H54 (cell line): ENCODE data around the gene RNU1-1.
"Not testable (repeated sequence)": the region's sequence is repeated elsewhere in the genome, so short reads cannot be mapped to it uniquely, and the experiment has no call there.

Experiments
- DNase-seq: peaks from one replicate; pipeline ENCODE4 v3.0.0; 2011; ENCODE audit warnings: low spot score, mixed read lengths; ENCODE audit not compliant: insufficient read length
- FAIRE-seq: peaks from 3 replicates; lab custom pipeline; 2011; peaks lifted over from hg19 to GRCh38; lab: Jason Lieb, UNC
- POLR2A ChIP-seq: IDR thresholded peaks from 2 replicates; pipeline ENCODE4 v1.6.1; 2011; ENCODE audit warnings: low read depth, mild to moderate bottlenecking, low read length

The RNU1-1 gene

DNA sequence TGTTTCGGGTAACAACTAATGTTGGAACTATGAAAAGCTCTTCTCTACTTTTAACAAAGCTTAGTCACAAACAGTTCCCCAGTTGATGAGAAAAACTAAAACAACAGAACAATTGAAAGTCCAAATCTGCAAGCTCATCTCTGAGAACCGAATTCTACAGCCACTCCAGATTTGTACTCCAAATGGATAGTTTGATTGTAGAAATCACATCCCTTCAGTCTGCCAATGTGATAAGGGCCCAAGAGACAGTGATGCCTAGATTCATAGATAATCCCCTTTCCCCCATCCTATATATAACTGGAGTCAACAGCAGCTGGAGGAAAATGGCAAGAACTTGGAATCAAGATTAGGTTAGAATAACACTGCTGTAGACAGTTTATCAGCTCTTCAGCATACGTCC, 14.3 kb upstream of the RNU1-1 start:
- FAIRE-seq, result not testable (repeated sequence)

DNA sequence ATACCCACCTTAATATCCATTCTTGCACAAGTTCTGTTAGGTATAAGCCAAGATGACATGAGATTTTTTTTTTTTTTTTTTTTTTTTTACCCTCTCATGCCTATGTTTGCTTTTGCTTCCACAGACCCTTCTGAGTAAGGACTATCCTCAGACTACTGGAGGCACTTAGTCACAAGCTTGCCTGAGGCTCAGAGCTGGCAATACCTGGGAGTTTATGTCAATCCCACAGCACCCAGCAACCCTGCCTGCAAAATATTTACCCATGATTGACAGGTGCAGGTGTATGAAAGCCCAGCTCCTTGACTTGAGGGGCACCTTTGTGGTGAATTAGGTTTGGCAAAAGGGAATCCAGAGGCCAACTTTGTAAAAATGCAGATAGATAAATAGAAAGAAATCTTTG, 11.7 kb upstream of the RNU1-1 start:
- not testable (repeated sequence) for DNase-seq, FAIRE-seq

More for the DNA sequence above, 14.3 kb upstream of the RNU1-1 start:
- not testable (repeated sequence) for DNase-seq

DNA sequence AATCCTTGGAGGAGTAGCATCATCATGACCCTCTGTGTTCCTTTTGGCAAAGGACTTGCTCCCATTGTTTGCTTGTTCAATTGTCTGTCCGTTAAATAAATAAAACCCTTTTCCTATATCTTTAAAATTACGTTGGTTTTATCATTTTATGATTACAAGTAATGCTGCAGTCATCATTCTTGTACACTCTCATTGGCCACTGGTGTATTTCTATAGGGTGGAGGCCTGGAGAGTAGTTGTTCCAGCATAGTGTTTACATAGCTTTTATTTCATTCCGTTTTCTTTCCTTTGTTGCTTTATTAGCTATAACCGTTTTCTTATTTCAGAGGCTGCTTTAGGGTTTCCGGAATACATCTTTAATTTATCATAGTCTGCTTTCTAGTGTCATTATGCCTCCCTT, 7.6 kb upstream of the RNU1-1 start:
- DNase-seq, FAIRE-seq: not testable (repeated sequence)

DNA sequence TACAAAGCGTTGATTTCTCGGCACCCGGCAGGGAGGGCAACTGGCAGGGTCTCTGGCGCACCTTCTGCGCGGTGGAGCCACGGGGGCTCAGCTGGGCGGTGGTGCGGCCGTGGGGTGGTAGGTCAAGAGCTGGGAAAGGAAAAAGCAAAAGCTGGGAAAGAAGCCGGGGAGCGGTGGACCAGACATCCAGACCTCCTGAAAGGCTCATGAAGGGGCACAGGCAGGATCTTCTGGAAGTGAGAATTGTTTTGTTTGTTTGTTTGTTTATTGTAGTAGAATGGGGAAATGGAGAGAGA, 7.2 kb upstream of the RNU1-1 start:
- DNase-seq, result no peak
- TF ChIP-seq POLR2A, result no peak
- no peak for FAIRE-seq

DNA sequence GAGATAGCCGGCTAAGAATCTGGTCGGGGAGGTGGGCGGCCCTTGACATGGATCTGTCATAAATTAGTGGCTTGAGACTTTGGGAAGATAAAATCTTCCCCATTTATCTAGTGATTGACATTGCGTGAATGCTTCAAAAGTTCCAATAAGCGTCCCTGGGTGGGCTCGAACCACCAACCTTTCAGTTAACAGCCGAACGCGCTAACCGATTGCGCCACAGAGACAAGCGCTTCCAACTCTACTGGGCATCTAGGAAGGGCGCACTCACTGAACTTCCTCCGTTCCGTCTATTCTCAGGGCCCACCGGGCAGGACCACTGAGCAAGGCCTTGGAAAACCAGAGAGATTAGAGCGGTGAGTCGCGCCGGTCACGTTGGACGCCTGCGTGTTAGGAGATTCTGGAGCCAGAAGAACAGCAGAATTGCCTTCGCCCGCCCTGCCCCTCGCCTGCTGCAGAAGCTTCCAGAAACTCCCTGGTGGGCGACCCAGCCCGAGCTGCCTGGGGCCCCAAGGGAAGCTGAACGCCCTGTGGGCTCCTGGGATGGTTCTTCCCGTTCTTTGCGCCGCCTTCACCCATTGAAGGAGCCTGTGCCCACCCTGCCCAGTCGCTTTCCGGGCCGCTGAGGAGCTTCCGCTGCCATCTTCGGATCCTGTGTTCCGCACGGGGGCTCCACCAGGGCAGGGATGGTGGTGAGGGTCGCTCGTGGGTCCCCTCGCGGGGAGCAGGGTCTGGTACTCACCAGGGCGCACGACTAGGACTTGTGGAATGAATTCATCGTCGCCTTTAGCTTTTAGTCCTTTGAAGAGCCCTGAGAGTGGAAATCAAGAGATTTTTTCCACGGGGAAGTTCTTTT, 6.6 kb upstream of the RNU1-1 start:
- not testable (repeated sequence) for FAIRE-seq

DNA sequence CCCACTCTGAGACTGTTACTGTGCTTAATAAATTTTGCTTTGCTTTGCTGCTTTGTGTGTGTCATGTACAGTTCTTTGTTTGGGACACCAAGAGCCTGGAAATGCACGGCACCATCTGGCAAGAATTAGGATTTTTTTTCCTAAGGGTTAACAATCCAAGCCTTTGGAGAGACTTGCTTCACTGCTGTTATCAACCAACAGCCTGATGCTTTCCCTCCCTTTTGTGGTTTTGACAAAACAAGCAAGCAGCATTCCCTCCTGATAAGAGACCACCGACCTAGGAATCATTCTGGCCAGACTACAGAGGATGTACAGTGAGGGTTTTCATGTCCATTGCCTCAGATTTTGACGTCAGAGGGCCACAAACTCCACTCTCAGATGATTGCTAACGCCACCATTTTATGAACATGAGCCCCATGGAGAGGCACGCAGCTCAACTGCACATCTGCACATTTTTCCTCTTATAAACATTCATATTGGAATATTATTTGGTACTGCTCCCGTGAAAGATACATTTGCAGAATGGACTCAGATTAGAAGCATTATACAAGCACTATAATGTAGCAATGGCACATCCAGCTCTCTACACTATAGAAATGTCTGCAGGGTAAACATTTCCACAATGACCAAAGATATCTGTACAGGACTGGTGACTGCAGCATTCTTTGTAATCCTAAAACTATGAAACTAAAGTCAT, 5.3 kb upstream of the RNU1-1 start:
- FAIRE-seq, DNase-seq: not testable (repeated sequence)

More for the DNA sequence above, 6.6 kb upstream of the RNU1-1 start:
- not testable (repeated sequence) for DNase-seq

DNA sequence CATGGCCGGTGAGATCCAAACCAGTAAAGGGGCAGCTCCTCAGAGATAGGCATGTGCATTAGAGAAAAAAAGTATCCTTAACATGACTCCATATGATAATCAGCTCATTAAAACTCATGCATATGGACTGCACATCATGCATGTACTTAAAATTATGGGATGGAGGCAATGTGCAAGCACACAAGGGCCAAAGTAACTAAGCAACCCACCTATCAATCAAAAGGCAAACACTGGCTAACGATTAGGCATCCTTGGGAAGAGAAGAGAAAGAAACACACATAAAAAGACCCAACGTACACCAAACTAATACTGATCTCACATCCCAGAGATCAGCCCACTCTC, 4.8 kb upstream of the RNU1-1 start:
- not testable (repeated sequence) for DNase-seq, FAIRE-seq

DNA sequence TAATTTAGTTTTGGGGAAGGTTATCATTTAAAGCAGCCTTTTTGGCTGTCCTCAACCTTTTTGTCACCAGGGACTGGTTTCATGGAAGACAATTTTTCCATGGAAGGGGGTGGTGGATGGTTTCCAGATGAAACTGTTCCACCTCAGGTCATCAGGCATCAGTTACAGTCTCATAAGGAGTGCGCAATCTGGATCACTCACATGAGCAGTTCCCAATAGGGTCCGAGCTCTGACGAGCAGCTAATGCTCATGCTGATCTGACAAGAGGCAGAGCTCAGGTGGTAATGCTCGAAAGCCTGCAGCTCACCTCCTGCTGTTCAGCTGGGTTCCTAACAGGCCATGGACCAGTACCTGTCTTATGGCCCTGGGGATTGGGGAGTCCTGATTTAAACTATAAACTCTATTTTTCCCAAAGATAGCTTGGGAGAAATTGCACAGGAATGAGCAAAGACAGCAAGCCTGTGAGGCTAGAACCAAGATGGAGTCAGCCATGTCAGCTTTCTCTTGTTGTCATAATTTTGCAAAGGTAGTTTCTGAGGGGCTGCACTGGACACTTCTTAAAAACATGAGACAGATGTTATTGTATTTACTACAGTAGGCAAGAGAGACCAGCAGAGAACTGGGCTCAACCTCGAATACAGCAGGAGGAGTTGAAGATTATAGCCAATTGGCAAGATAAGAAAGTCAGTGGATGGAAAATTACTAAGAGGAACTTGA, 2.8 kb upstream of the RNU1-1 start:
- not testable (repeated sequence) for FAIRE-seq, DNase-seq

DNA sequence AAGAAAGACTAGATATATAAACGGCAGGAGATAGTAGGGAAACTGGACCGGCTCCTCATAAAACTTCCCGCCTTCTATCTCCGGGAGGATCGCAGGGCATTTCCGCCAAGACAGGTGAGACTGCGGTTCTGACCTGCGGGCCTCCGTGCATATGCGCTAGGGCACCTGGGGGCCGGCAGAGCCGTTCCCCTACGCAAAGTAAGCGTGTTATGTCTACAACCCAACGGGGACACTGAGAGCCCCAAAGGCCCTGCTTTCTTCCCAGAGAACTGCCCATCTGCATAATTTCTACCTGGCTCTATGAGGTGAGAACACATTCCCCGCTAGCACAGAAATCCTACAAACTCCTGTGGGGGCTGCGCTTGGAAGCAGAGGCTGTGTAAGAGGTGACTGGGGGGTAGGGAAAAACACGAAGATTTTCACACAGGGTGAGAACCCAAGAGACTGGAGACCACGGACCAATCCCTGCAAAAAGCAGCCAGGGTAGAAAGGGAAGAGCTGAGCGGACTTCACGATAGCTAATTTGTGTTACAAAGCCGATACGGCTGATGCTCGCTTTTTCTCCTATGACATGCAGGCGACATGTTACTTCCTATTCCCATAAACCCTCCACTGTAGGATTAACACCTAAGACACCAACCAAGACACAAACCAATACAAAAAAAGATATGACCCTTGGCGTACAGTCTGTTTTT, 526 bp downstream of the RNU1-1 start:
- not testable (repeated sequence) for DNase-seq
- FAIRE-seq, result peak; percentile 87
- TF ChIP-seq POLR2A, result peak; percentile 45; the same call in 1 of the 2 replicates

DNA sequence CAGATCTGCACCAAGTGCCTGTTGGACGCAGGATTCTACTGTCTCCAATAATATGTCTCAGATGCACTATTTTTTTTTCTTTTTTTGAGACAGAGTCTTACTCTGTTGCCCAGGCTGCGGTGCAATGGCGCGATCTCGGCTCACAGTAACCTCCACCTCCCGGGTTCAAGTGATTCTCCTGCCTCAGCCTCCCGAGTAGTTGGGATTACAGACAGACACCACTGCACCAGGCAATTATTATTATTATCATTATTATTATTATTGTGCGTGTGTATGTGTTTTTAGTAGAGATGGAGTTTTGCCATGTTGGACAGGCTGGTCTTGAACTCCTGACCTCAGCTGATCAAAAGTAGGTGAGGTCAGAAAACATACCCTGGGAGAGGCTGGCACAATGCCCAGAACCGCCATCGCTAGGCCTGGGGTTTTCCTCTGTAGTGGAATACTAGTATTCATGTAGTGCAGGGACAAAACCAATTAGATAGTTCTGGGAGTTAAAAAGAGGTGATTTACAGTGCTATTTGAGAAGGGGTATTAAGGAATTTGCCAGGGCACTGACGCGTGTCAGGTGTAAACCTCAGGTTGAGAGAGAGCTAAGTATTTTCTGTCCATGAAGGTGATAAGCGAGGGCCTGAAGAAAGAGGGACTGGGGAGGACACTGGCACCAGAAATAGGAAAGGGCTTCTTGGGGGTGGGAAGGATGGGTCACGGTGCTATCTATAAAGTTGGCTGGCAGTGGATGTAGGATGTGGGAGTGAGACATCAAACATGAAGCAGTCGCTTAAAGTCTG, 1.3 kb downstream of the RNU1-1 start:
- FAIRE-seq, DNase-seq: not testable (repeated sequence)

DNA sequence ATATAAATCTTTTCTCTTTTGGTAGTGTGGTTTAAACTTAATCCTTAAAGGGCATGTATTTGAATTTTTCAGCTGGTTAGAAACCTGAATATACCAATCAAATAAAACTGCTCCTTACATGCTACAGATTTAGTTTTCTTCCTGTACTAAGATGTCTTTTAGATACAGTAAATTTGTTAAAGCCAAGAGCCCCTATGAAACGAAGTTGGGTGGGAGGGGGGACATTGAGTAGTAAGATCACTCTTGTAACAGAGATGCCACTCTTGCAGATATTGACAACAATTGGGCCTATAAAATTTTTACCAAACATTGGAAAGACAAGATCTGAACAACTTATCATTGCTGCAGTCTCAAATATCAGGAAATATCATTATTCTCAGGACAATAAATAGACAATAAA, 2.2 kb downstream of the RNU1-1 start:
- FAIRE-seq, DNase-seq: not testable (repeated sequence)

DNA sequence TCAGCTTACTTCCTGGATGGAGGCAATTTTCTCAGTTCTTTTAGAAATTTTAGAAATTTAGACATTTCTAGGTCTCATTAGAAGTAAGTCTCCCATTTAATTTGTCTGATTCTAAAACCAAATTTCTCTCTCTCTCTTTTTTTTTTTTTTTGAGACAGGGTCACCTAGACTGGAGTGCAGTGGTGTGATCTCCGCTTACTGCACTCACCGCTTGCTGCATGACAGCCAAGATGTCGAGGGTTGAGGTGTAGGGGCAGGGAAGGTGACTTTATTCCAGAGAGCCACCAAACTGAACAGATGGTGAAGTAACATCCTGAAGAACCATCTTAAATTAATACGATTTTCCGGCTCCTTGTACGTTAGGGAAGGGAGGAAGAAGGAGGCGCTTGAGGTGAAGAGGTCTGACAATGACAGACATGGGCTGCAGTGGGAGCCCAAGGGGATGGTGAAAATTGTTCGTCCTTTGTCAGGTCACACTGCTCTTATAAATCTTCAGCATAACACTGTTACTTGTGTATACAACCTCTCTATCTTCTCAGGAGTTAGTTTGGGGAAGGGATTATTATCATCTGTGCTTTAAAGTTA, 5.1 kb downstream of the RNU1-1 start:
- DNase-seq, FAIRE-seq: not testable (repeated sequence)

DNA sequence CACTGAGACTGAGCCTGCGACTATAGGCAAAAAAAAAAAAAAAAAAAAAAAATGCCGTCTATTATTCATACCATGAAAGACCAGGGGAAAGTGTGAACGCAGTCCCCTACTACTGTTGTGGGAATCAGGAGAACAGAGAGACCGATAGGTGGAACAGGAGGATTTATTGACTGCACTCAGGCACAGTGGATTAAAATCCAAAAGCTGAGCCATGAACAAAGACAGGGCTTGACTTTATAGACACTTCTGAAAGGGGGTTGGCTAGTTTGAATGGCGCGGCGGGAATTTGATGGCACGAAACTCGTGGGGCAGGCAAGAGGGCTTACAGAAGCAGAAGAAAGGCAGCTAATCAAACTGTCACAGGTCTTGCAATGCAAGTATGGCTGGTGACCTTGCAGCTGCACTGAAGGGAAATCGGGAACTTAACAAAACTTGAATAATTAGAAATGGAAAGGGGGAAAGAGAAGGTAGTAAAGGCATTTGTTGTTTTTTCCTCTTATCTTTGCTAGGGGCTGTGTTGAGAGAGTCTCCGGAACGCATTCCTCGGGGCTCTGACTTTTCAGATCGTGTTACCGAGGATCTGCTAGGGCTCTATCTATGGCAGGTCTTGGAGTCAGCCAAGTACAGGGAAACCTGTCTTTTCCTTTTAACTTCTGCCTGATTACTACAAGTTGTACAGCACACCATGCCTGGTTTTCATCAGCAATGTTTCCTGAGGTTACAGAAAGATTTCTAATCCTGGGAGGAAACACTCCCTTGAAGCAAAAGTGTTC, 7.5 kb downstream of the RNU1-1 start:
- not testable (repeated sequence) for DNase-seq, FAIRE-seq

DNA sequence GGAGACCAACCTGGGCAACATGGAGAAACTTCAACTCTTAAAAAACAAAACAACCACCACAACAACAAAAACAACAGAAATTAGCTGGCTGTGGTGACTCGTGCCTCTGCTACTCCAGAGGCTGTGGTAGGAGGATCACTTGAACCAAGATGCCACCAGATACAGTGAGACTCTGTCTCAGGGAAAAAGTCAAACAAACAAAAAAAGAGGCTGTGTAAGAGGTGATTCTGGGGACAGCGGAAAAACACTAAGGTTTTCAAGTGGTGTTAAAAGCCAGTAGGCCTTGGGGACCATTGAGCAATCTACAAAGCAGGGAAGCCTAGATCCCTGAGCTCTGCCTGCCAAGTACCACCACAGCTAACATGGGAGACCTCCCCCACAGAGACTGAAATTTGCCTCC, 8.2 kb downstream of the RNU1-1 start:
- FAIRE-seq, DNase-seq: not testable (repeated sequence)
